ENCODE measurements around the gene AAGAB. TPM values are rescaled to one million over a fixed set of nuclear protein-coding genes. Genes with fewer than 3 reads are reported as not detected.

AAGAB gene
- total RNA-seq, 1 donor from 2014 or later, result 27.8 TPM

GRCh38 chr15:67185621-67186225, 68.7 kb downstream of the AAGAB start:
- Histone ChIP-seq H3K36me3 (peaks cover 9 to 31% of the 10 kb centered on the region in 2 donors), H3K9me3 (no peaks in the 10 kb centered on the region), H3K27ac (peak overlapping the region; percentile 92 to 95), H3K27me3 (no peaks in the 10 kb centered on the region), H3K4me1 (peaks cover 30 to 42% of the 10 kb centered on the region in 2 donors), H3K4me3 (no peak overlapping the region)
- DNase-seq (ENCODE audit: low spot score in 2 of 2), result no peak
- intact Hi-C loops (cut with DNase I), result loop anchor here (2.0 to 5.0 kb wide), 3 partner anchors 78 to 303 kb away; no protein-coding TSS in a partner anchor
- TF ChIP-seq CTCF (IDR thresholded peaks at IDR 0.05), result no peak

- Histone ChIP-seq H3K36me3 (peaks cover 9 to 26% of the 10 kb centered on the region in 2 donors), H3K4me1 (peaks cover 27 to 35% of the 10 kb centered on the region in 2 donors), H3K27me3 (no peaks in the 10 kb centered on the region), H3K27ac (peak overlapping the region; percentile 92 to 95), H3K4me3 (no peak overlapping the region), H3K9me3 (no peaks in the 10 kb centered on the region)
- TF ChIP-seq CTCF (IDR thresholded peaks at IDR 0.05), result no peak
- DNase-seq (ENCODE audit: low spot score in 2 of 2), result peak in 1 of 2 donors; percentile 57
- intact Hi-C loops (cut with DNase I), result loop anchor here (5.0 kb wide), 2 partner anchors 78 to 303 kb away; no protein-coding TSS in a partner anchor
These were observed 69.4 kb downstream of the AAGAB start for GRCh38 chr15:67185051-67185450.

- peak in 1 of 2 donors; percentile 62 for DNase-seq (ENCODE audit: low spot score in 2 of 2)
- H3K27me3 ChIP-seq, result no peaks in the 10 kb centered on the region
- peak overlapping the region; percentile 37 to 43 for H3K27ac ChIP-seq
These were observed 70.1 kb downstream of the AAGAB start for GRCh38 chr15:67184208-67184925.

GRCh38 chr15:67183443-67184169, 70.9 kb downstream of the AAGAB start:
- intact Hi-C loops (cut with DNase I), result no loop called here
- Histone ChIP-seq H3K4me1 (peaks cover 16 to 27% of the 10 kb centered on the region in 2 donors), H3K4me3 (no peak overlapping the region), H3K9me3 (no peaks in the 10 kb centered on the region), H3K36me3 (peaks cover 9 to 34% of the 10 kb centered on the region in 2 donors), H3K27ac (peak overlapping the region; percentile 37 to 43), H3K27me3 (no peaks in the 10 kb centered on the region)
- no peak for TF ChIP-seq CTCF (IDR thresholded peaks at IDR 0.05)
- peak in 1 of 2 donors; percentile 67 for DNase-seq (ENCODE audit: low spot score in 2 of 2)

More at GRCh38 chr15:67184208-67184925, 70.1 kb downstream of the AAGAB start:
- H3K9me3 ChIP-seq, result no peaks in the 10 kb centered on the region
- H3K4me1 ChIP-seq, result peaks cover 24 to 32% of the 10 kb centered on the region in 2 donors
- intact Hi-C loops (cut with DNase I), result no loop called here
- no peak overlapping the region for H3K4me3 ChIP-seq
- no peak for TF ChIP-seq CTCF (IDR thresholded peaks at IDR 0.05)
- peaks cover 9 to 33% of the 10 kb centered on the region in 2 donors for H3K36me3 ChIP-seq

- intact Hi-C loops (cut with DNase I), result no loop called here
- Histone ChIP-seq H3K27me3 (no peaks in the 10 kb centered on the region), H3K36me3 (peaks cover 9 to 26% of the 10 kb centered on the region in 2 donors), H3K9me3 (no peaks in the 10 kb centered on the region), H3K4me3 (no peak overlapping the region), H3K4me1 (peaks cover 14 to 30% of the 10 kb centered on the region in 2 donors), H3K27ac (no peak overlapping the region)
- DNase-seq (ENCODE audit: low spot score in 2 of 2), result no peak
- no peak for TF ChIP-seq CTCF (IDR thresholded peaks at IDR 0.05)
These were observed 73.2 kb downstream of the AAGAB start for GRCh38 chr15:67181221-67181639.

All from ascending aorta (tissue), 2 donors.